GM04504 (cell line): ENCODE measurements around the gene ANKRD12.
A peak's percentile ranks its signal among the peaks of the same experiment; 100 is the strongest.

ENCODE experiments used
- DNase-seq: peaks from one replicate; pipeline ENCODE4 v3.0.0-alpha.2; 2012; ENCODE audit warnings: low read depth

The ANKRD12 gene

GRCh38 chr18:9184998-9185613, 48.5 kb downstream of the ANKRD12 start:
- DNase-seq, result no peak

GRCh38 chr18:9188359-9189231, 52.0 kb downstream of the ANKRD12 start:
- no peak for DNase-seq

GRCh38 chr18:9189491-9189890, 52.9 kb downstream of the ANKRD12 start:
- DNase-seq, result no peak

GRCh38 chr18:9191658-9192256, 55.2 kb downstream of the ANKRD12 start:
- DNase-seq, result no peak

- DNase-seq, result no peak
Measured at GRCh38 chr18:9193031-9193430, 56.5 kb downstream of the ANKRD12 start.

- DNase-seq, result no peak
Measured at GRCh38 chr18:9196568-9196967, 60.0 kb downstream of the ANKRD12 start.

- DNase-seq, result no peak
Measured at GRCh38 chr18:9199681-9200080, 63.1 kb downstream of the ANKRD12 start.

GRCh38 chr18:9201224-9201623, 64.6 kb downstream of the ANKRD12 start:
- no peak for DNase-seq

- no peak for DNase-seq
Measured at GRCh38 chr18:9204659-9205058, 68.1 kb downstream of the ANKRD12 start.

GRCh38 chr18:9206421-9206820, 69.8 kb downstream of the ANKRD12 start:
- DNase-seq, result no peak

GRCh38 chr18:9209279-9209678, 72.7 kb downstream of the ANKRD12 start:
- peak; percentile 11 for DNase-seq

- no peak for DNase-seq
Measured at GRCh38 chr18:9210966-9211365, 74.4 kb downstream of the ANKRD12 start.

GRCh38 chr18:9211955-9212354, 75.4 kb downstream of the ANKRD12 start:
- no peak for DNase-seq

GRCh38 chr18:9215221-9215933, 78.8 kb downstream of the ANKRD12 start:
- DNase-seq, result no peak

- DNase-seq, result no peak
Measured at GRCh38 chr18:9216459-9216858, 79.9 kb downstream of the ANKRD12 start.

- DNase-seq, result no peak
Measured at GRCh38 chr18:9217743-9218451, 81.3 kb downstream of the ANKRD12 start.

- DNase-seq, result no peak
Measured at GRCh38 chr18:9221040-9221439, 84.5 kb downstream of the ANKRD12 start.

GRCh38 chr18:9221661-9222060, 85.1 kb downstream of the ANKRD12 start:
- no peak for DNase-seq

GRCh38 chr18:9223356-9223755, 86.8 kb downstream of the ANKRD12 start:
- DNase-seq, result no peak

GRCh38 chr18:9226463-9226862, 89.9 kb downstream of the ANKRD12 start:
- DNase-seq, result no peak

- no peak for DNase-seq
Measured at GRCh38 chr18:9231852-9232486, 95.4 kb downstream of the ANKRD12 start.
